ENCODE measurements around the gene TCN2.

DNA sequence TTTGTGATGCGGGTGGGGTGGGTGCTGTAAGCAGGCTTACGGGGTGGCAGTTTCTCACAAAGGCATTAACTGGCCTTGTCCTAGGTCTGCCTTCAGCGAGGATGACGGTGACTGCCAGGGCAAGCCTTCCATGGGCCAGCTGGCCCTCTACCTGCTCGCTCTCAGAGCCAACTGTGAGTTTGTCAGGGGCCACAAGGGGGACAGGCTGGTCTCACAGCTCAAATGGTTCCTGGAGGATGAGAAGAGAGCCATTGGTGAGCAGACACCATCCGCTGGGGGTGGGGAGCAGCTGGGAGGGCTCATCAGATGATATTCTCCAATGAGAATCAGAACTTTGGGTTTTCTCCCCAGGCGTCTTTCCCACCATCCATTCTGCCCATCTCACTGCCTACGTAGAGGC is 5.8 kb downstream of the TCN2 start:
- TF ChIP-seq, protein P1, sequence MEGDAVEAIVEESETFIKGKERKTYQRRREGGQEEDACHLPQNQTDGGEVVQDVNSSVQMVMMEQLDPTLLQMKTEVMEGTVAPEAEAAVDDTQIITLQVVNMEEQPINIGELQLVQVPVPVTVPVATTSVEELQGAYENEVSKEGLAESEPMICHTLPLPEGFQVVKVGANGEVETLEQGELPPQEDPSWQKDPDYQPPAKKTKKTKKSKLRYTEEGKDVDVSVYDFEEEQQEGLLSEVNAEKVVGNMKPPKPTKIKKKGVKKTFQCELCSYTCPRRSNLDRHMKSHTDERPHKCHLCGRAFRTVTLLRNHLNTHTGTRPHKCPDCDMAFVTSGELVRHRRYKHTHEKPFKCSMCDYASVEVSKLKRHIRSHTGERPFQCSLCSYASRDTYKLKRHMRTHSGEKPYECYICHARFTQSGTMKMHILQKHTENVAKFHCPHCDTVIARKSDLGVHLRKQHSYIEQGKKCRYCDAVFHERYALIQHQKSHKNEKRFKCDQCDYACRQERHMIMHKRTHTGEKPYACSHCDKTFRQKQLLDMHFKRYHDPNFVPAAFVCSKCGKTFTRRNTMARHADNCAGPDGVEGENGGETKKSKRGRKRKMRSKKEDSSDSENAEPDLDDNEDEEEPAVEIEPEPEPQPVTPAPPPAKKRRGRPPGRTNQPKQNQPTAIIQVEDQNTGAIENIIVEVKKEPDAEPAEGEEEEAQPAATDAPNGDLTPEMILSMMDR (IDR thresholded peaks at IDR 0.05): no peak
- TF ChIP-seq POLR2A (IDR thresholded peaks at IDR 0.05): no peak

Data from suprapubic skin (tissue), 3 donors.